22Rv1 (cell line): ENCODE measurements around the gene PRXL2A.

Source experiments
- ZFX ChIP-seq: fragments of 450-650 bp; IDR thresholded peaks from 2 replicates; pipeline ENCODE4 v1.6.1; 2017; ENCODE audit warnings: antibody characterized with exemption, borderline replicate concordance
- TF ChIP-seq, protein P1 (sequence below): fragments of 450-650 bp; IDR thresholded peaks from 2 replicates; pipeline ENCODE4 v1.5.1; 2017; ENCODE audit warnings: mild to moderate bottlenecking

DNA sequence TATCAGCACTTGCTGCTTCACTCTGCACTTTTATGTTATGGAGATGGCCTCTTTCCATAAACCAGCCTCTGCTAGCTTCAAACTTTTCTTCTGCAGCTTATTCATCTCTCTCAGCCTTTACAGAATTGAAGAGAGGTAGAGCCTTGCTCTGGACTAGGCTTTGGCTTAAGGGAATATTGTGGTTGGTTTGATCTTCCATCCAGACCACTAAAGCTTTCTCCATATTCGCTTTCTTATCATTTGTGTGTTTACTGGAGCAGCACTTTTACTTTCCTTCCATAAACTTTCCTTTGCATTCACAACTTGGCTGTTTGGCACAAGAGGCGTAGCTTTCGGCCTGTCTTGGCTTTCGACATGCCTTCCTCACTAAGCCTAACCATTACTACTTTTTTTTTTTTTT is 28.2 kb upstream of the PRXL2A start:
- TF ChIP-seq, protein P1, sequence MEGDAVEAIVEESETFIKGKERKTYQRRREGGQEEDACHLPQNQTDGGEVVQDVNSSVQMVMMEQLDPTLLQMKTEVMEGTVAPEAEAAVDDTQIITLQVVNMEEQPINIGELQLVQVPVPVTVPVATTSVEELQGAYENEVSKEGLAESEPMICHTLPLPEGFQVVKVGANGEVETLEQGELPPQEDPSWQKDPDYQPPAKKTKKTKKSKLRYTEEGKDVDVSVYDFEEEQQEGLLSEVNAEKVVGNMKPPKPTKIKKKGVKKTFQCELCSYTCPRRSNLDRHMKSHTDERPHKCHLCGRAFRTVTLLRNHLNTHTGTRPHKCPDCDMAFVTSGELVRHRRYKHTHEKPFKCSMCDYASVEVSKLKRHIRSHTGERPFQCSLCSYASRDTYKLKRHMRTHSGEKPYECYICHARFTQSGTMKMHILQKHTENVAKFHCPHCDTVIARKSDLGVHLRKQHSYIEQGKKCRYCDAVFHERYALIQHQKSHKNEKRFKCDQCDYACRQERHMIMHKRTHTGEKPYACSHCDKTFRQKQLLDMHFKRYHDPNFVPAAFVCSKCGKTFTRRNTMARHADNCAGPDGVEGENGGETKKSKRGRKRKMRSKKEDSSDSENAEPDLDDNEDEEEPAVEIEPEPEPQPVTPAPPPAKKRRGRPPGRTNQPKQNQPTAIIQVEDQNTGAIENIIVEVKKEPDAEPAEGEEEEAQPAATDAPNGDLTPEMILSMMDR = no peak
- no peak for TF ChIP-seq ZFX
